Measurements from ENCODE around the gene PIK3R3.

PIK3R3 gene

GRCh38 chr1:46076343-46076742, 56.1 kb downstream of the PIK3R3 start:
- H3K4me3 ChIP-seq (ENCODE audit: control insufficient read depth, low read depth, low read length): no peak overlapping the region
- TF ChIP-seq CTCF (IDR thresholded peaks at IDR 0.05; ENCODE audit: control insufficient read depth, insufficient read depth, low read depth, low read length, missing control alignments): no peak
- DNase-seq (ENCODE audit: low read depth): no peak

- TF ChIP-seq CTCF (IDR thresholded peaks at IDR 0.05; ENCODE audit: control insufficient read depth, insufficient read depth, low read depth, low read length, missing control alignments): no peak
- no peak for DNase-seq (ENCODE audit: low read depth)
- H3K4me3 ChIP-seq (ENCODE audit: control insufficient read depth, low read depth, low read length): no peak overlapping the region
These were observed 59.5 kb downstream of the PIK3R3 start for GRCh38 chr1:46072975-46073374.

- no peak for TF ChIP-seq CTCF (IDR thresholded peaks at IDR 0.05; ENCODE audit: control insufficient read depth, insufficient read depth, low read depth, low read length, missing control alignments)
- no peak for DNase-seq (ENCODE audit: low read depth)
- H3K4me3 ChIP-seq (ENCODE audit: control insufficient read depth, low read depth, low read length): no peak overlapping the region
These were observed 62.1 kb downstream of the PIK3R3 start for GRCh38 chr1:46070164-46070814.

GRCh38 chr1:46068525-46068924, 63.9 kb downstream of the PIK3R3 start:
- no peak for DNase-seq (ENCODE audit: low read depth)
- no peak for TF ChIP-seq CTCF (IDR thresholded peaks at IDR 0.05; ENCODE audit: control insufficient read depth, insufficient read depth, low read depth, low read length, missing control alignments)
- H3K4me3 ChIP-seq (ENCODE audit: control insufficient read depth, low read depth, low read length): no peak overlapping the region

GRCh38 chr1:46067652-46068051, 64.8 kb downstream of the PIK3R3 start:
- TF ChIP-seq CTCF (IDR thresholded peaks at IDR 0.05; ENCODE audit: control insufficient read depth, insufficient read depth, low read depth, low read length, missing control alignments): no peak
- DNase-seq (ENCODE audit: low read depth): no peak
- no peak overlapping the region for H3K4me3 ChIP-seq (ENCODE audit: control insufficient read depth, low read depth, low read length)

- no peak for DNase-seq (ENCODE audit: low read depth)
- no peak for TF ChIP-seq CTCF (IDR thresholded peaks at IDR 0.05; ENCODE audit: control insufficient read depth, insufficient read depth, low read depth, low read length, missing control alignments)
- no peak overlapping the region for H3K4me3 ChIP-seq (ENCODE audit: control insufficient read depth, low read depth, low read length)
These were observed 67.0 kb downstream of the PIK3R3 start for GRCh38 chr1:46065405-46065804.

Measured in AG09309 (cell line).